ENCODE measurements around the gene PLCB4. TPM values are rescaled to one million over a fixed set of nuclear protein-coding genes. Genes with fewer than 3 reads are reported as not detected.

Gene PLCB4
- total and polyA plus RNA-seq, 7 experiments from 2014 or later: 0.05 to 0.09 TPM; not detected in 5

- peaks cover 0 to 1% (median 0%) of the 10 kb centered on the region in 11 donors for H3K9me3 Mint-ChIP-seq
- no peaks in the 10 kb centered on the region for H3K4me1 Mint-ChIP-seq
- DNase-seq: no peak
- ATAC-seq: no peak
- ChIA-PET CTCF (no interaction called here), POLR2A (no interaction called here)
- no peaks in the 10 kb centered on the region for H3K4me1 ChIP-seq (ENCODE audit: control insufficient read depth in 2 of 2, insufficient read depth in 2 of 2, low read length in 2 of 2)
- intact Hi-C loops (cut with micrococcal nuclease): no loop called here
- H3K27me3 ChIP-seq (ENCODE audit: control insufficient read depth in 2 of 2, insufficient read depth in 2 of 2, low read length in 2 of 2): no peaks in the 10 kb centered on the region
- no peak overlapping the region for H3K27ac Mint-ChIP-seq
- H3K4me3 Mint-ChIP-seq: no peak overlapping the region
- no peaks in the 10 kb centered on the region for H3K36me3 Mint-ChIP-seq
- no peak overlapping the region for H3K27ac ChIP-seq (ENCODE audit: low read depth, low read length)
- no peaks in the 10 kb centered on the region for H3K27me3 Mint-ChIP-seq
- H3K4me3 ChIP-seq (ENCODE audit: low read length): no peak overlapping the region
- H3K9me3 ChIP-seq (ENCODE audit: control insufficient read depth in 2 of 3, low read length in 3 of 3): no peaks in the 10 kb centered on the region
- H3K36me3 ChIP-seq (ENCODE audit: control insufficient read depth in 2 of 3, insufficient read depth in 3 of 3, low read length in 3 of 3): no peaks in the 10 kb centered on the region
Measured at GRCh38 chr20:9112541-9113515, 43.9 kb downstream of the PLCB4 start.

GRCh38 chr20:9114709-9115108 lies 45.8 kb downstream of the PLCB4 start:
- H3K27me3 ChIP-seq (ENCODE audit: control insufficient read depth in 2 of 2, insufficient read depth in 2 of 2, low read length in 2 of 2): no peaks in the 10 kb centered on the region
- no peak for ATAC-seq
- Mint-ChIP-seq H3K4me1 (no peaks in the 10 kb centered on the region), H3K27ac (no peak overlapping the region), H3K4me3 (no peak overlapping the region), H3K27me3 (no peaks in the 10 kb centered on the region), H3K9me3 (peaks cover 0 to 1% (median 0%) of the 10 kb centered on the region in 11 donors), H3K36me3 (no peaks in the 10 kb centered on the region)
- no peak overlapping the region for H3K4me3 ChIP-seq (ENCODE audit: low read length)
- H3K9me3 ChIP-seq (ENCODE audit: control insufficient read depth in 2 of 3, low read length in 3 of 3): no peaks in the 10 kb centered on the region
- H3K27ac ChIP-seq (ENCODE audit: low read depth, low read length): no peak overlapping the region
- no peaks in the 10 kb centered on the region for H3K36me3 ChIP-seq (ENCODE audit: control insufficient read depth in 2 of 3, insufficient read depth in 3 of 3, low read length in 3 of 3)
- intact Hi-C loops (cut with micrococcal nuclease): no loop called here
- ChIA-PET CTCF (no interaction called here), POLR2A (no interaction called here)
- DNase-seq: no peak
- H3K4me1 ChIP-seq (ENCODE audit: control insufficient read depth in 2 of 2, insufficient read depth in 2 of 2, low read length in 2 of 2): no peaks in the 10 kb centered on the region

GRCh38 chr20:9117548-9117947 lies 48.7 kb downstream of the PLCB4 start:
- no peak overlapping the region for H3K27ac ChIP-seq (ENCODE audit: low read depth, low read length)
- no peaks in the 10 kb centered on the region for H3K36me3 ChIP-seq (ENCODE audit: control insufficient read depth in 2 of 3, insufficient read depth in 3 of 3, low read length in 3 of 3)
- H3K4me3 ChIP-seq (ENCODE audit: low read length): no peak overlapping the region
- H3K9me3 ChIP-seq (ENCODE audit: control insufficient read depth in 2 of 3, low read length in 3 of 3): no peaks in the 10 kb centered on the region
- ChIA-PET CTCF (no interaction called here), POLR2A (no interaction called here)
- H3K4me1 ChIP-seq (ENCODE audit: control insufficient read depth in 2 of 2, insufficient read depth in 2 of 2, low read length in 2 of 2): no peaks in the 10 kb centered on the region
- Mint-ChIP-seq H3K9me3 (peaks cover 0 to 7% (median 0%) of the 10 kb centered on the region in 11 donors), H3K36me3 (no peaks in the 10 kb centered on the region), H3K27me3 (no peaks in the 10 kb centered on the region), H3K27ac (no peak overlapping the region), H3K4me1 (no peaks in the 10 kb centered on the region), H3K4me3 (no peak overlapping the region)
- DNase-seq (no peak), ATAC-seq (no peak)
- no peaks in the 10 kb centered on the region for H3K27me3 ChIP-seq (ENCODE audit: control insufficient read depth in 2 of 2, insufficient read depth in 2 of 2, low read length in 2 of 2)
- intact Hi-C loops (cut with micrococcal nuclease): no loop called here

- H3K27ac ChIP-seq (ENCODE audit: low read depth, low read length): no peak overlapping the region
- ATAC-seq: peak; percentile 46
Measured at GRCh38 chr20:9119776-9120175, 50.9 kb downstream of the PLCB4 start.

GRCh38 chr20:9121211-9121610 lies 52.3 kb downstream of the PLCB4 start:
- Mint-ChIP-seq H3K4me3 (no peak overlapping the region), H3K27me3 (no peaks in the 10 kb centered on the region), H3K36me3 (no peaks in the 10 kb centered on the region), H3K27ac (no peak overlapping the region), H3K4me1 (no peaks in the 10 kb centered on the region), H3K9me3 (peaks cover 0 to 7% (median 0%) of the 10 kb centered on the region in 11 donors)
- ChIA-PET CTCF (no interaction called here), POLR2A (no interaction called here)
- Histone ChIP-seq H3K9me3 (ENCODE audit: control insufficient read depth in 2 of 3, low read length in 3 of 3) (no peaks in the 10 kb centered on the region), H3K27me3 (ENCODE audit: control insufficient read depth in 2 of 2, insufficient read depth in 2 of 2, low read length in 2 of 2) (no peaks in the 10 kb centered on the region), H3K4me3 (ENCODE audit: low read length) (no peak overlapping the region), H3K27ac (ENCODE audit: low read depth, low read length) (no peak overlapping the region), H3K4me1 (ENCODE audit: control insufficient read depth in 2 of 2, insufficient read depth in 2 of 2, low read length in 2 of 2) (no peaks in the 10 kb centered on the region), H3K36me3 (ENCODE audit: control insufficient read depth in 2 of 3, insufficient read depth in 3 of 3, low read length in 3 of 3) (no peaks in the 10 kb centered on the region)
- ATAC-seq (no peak), DNase-seq (no peak)
- intact Hi-C loops (cut with micrococcal nuclease): no loop called here

More at GRCh38 chr20:9119776-9120175, 50.9 kb downstream of the PLCB4 start:
- Histone ChIP-seq H3K27me3 (ENCODE audit: control insufficient read depth in 2 of 2, insufficient read depth in 2 of 2, low read length in 2 of 2) (no peaks in the 10 kb centered on the region), H3K36me3 (ENCODE audit: control insufficient read depth in 2 of 3, insufficient read depth in 3 of 3, low read length in 3 of 3) (no peaks in the 10 kb centered on the region), H3K4me3 (ENCODE audit: low read length) (no peak overlapping the region), H3K9me3 (ENCODE audit: control insufficient read depth in 2 of 3, low read length in 3 of 3) (no peaks in the 10 kb centered on the region), H3K4me1 (ENCODE audit: control insufficient read depth in 2 of 2, insufficient read depth in 2 of 2, low read length in 2 of 2) (no peaks in the 10 kb centered on the region)
- Mint-ChIP-seq H3K4me3 (peak overlapping the region in 1 of 10 donors; percentile 8), H3K27me3 (no peaks in the 10 kb centered on the region), H3K36me3 (no peaks in the 10 kb centered on the region), H3K4me1 (no peaks in the 10 kb centered on the region), H3K27ac (no peak overlapping the region), H3K9me3 (peaks cover 0 to 7% (median 0%) of the 10 kb centered on the region in 11 donors)
- CTCF ChIA-PET: no interaction called here
- DNase-seq: no peak
- intact Hi-C loops (cut with micrococcal nuclease): no loop called here
- POLR2A ChIA-PET: no interaction called here

- Mint-ChIP-seq H3K9me3 (peaks cover 0 to 7% (median 0%) of the 10 kb centered on the region in 11 donors), H3K4me1 (no peaks in the 10 kb centered on the region), H3K4me3 (no peak overlapping the region), H3K36me3 (no peaks in the 10 kb centered on the region), H3K27me3 (no peaks in the 10 kb centered on the region), H3K27ac (no peak overlapping the region)
- intact Hi-C loops (cut with micrococcal nuclease): no loop called here
- no peak for ATAC-seq
- H3K9me3 ChIP-seq (ENCODE audit: control insufficient read depth in 2 of 3, low read length in 3 of 3): no peaks in the 10 kb centered on the region
- H3K4me1 ChIP-seq (ENCODE audit: control insufficient read depth in 2 of 2, insufficient read depth in 2 of 2, low read length in 2 of 2): no peaks in the 10 kb centered on the region
- H3K36me3 ChIP-seq (ENCODE audit: control insufficient read depth in 2 of 3, insufficient read depth in 3 of 3, low read length in 3 of 3): no peaks in the 10 kb centered on the region
- no peak for DNase-seq
- POLR2A ChIA-PET: no interaction called here
- H3K4me3 ChIP-seq (ENCODE audit: low read length): no peak overlapping the region
- CTCF ChIA-PET: no interaction called here
- H3K27ac ChIP-seq (ENCODE audit: low read depth, low read length): no peak overlapping the region
- H3K27me3 ChIP-seq (ENCODE audit: control insufficient read depth in 2 of 2, insufficient read depth in 2 of 2, low read length in 2 of 2): no peaks in the 10 kb centered on the region
Measured at GRCh38 chr20:9122571-9122970, 53.7 kb downstream of the PLCB4 start.

- CTCF ChIA-PET: no interaction called here
- H3K4me3 Mint-ChIP-seq: no peak overlapping the region
- no peak overlapping the region for H3K27ac Mint-ChIP-seq
- H3K4me3 ChIP-seq (ENCODE audit: low read length): no peak overlapping the region
- no peaks in the 10 kb centered on the region for H3K27me3 Mint-ChIP-seq
- no peaks in the 10 kb centered on the region for H3K27me3 ChIP-seq (ENCODE audit: control insufficient read depth in 2 of 2, insufficient read depth in 2 of 2, low read length in 2 of 2)
- intact Hi-C loops (cut with micrococcal nuclease): no loop called here
- peaks cover 0 to 3% (median 0%) of the 10 kb centered on the region in 5 donors for H3K36me3 Mint-ChIP-seq
- H3K27ac ChIP-seq (ENCODE audit: low read depth, low read length): no peak overlapping the region
- H3K9me3 ChIP-seq (ENCODE audit: control insufficient read depth in 2 of 3, low read length in 3 of 3): no peaks in the 10 kb centered on the region
- POLR2A ChIA-PET: no interaction called here
- H3K9me3 Mint-ChIP-seq: peaks cover 0 to 12% (median 3%) of the 10 kb centered on the region in 11 donors
- H3K36me3 ChIP-seq (ENCODE audit: control insufficient read depth in 2 of 3, insufficient read depth in 3 of 3, low read length in 3 of 3): no peaks in the 10 kb centered on the region
- H3K4me1 Mint-ChIP-seq: no peaks in the 10 kb centered on the region
- H3K4me1 ChIP-seq (ENCODE audit: control insufficient read depth in 2 of 2, insufficient read depth in 2 of 2, low read length in 2 of 2): no peaks in the 10 kb centered on the region
- ATAC-seq: no peak
- DNase-seq: no peak
Measured at GRCh38 chr20:9126527-9126926, 57.6 kb downstream of the PLCB4 start.

Data from naive thymus-derived CD4-positive, alpha-beta T cell (primary cell).